GM18498 (cell line): ENCODE results near the gene CREB5.

Source experiments
- ATAC-seq: cut with Tn5 transposase; IDR thresholded peaks from one replicate; pipeline ENCODE4 v1.9.1; 2021; ENCODE audit warnings: mild to moderate bottlenecking, moderate library complexity; ENCODE audit not compliant: unreplicated experiment

The CREB5 gene

DNA sequence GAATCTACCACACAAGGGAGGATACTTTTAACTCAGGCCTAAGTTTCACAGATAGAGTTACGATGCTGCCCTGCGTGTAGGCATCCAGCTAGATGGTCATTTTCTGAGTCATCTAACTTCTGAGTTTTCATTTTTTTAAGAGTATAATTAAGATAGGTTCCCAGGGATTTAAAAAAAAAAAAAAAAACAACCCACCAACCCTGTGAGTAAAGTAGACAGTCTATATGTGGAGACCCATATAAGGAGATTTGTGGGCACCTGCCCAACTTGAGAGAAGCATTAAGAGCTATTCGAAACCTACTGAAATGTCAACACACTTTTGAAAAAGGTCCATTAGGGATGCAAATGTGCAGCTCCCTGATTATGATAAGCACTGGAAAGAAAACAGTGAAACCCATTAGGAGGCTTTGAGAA lies 288.5 kb downstream of the CREB5 start:
- ATAC-seq: no peak

DNA sequence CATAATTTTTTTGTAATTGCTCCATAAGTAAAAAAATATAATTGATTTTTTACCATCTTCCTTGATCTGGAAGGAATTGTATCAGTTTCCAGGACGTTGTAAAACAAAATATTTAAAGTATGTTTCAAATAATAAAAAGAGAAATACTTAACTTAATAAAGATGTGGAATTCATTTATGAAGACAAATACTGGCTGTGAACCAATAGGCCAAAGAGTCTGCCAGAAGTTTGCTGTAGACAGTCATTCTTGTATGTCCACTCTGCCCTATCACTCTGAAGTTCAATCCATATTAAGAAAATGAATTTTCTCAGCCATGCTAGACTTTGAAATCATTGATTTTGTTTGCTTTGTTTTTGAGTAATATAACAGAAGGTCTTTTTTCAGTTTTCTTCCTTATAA lies 289.4 kb downstream of the CREB5 start:
- ATAC-seq: no peak

DNA sequence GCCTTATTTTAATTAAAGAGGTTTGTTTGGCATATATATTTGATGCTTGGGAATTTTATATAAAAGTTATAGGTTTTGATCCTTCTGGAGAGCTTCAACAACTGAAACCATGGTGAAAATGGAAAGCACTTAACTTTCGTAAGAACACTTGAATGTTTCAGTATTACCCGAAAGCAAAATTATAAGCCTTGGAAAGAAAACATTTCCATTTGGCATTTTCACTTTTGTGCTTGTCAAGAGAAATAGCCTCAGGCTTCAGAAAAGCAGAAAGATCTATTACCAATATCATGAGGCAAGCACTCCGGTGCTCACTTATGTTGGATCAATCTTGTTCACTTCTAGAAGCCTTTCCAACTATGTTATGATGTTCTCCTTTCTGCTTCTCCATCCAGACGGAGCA lies 289.9 kb downstream of the CREB5 start:
- no peak for ATAC-seq

DNA sequence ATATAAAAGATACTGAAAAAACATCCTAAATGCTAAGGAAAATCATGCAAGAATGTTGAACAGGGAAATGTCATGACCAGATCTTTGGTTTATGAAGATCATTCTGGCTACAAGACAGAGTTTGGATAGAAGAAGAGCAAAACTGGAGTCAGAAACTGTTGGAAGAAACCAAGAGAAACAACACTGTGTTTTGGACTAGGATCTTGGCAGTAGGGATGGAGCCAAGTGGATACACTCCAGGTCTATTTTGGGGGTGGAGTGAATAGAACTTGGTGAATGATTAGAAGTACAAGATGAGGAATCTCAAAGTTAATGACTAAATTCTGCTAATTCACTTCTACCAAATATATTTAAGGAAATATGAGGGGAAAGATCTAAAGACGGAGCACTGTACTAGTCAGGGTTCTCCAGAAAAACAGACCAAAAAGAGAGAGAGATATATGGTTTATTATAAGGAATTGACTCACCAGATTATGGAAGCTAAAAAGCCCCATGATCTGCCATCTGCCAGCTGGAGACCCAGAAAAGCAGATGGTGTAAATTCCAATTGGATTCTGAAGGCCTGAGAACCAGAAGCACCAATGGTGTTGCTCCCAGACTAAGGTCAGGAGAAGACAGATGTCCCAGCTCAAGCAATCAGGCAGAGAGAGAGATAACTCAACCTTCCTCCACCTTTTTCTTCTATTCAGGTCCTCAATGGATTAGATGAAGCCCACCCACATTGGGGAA lies 290.9 kb downstream of the CREB5 start:
- no peak for ATAC-seq

DNA sequence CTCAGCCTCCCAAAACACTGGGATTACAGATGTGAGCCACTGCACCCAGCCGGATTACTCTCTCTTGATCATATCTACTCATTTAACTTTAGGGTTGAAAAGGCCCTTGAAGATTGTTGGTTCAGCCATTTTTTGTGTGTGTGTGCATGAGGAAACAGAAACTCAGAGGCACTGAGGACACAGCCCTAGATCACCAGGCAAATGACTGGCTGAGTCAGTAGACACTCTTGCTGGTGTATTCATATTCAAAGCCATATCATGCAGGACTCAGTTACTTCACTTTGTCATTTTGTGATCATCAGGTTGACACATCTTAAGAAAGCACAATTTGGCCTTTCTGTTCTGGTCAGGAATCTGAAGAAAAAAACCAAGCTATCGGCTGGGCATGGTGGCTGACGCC lies 292.4 kb downstream of the CREB5 start:
- ATAC-seq: no peak

DNA sequence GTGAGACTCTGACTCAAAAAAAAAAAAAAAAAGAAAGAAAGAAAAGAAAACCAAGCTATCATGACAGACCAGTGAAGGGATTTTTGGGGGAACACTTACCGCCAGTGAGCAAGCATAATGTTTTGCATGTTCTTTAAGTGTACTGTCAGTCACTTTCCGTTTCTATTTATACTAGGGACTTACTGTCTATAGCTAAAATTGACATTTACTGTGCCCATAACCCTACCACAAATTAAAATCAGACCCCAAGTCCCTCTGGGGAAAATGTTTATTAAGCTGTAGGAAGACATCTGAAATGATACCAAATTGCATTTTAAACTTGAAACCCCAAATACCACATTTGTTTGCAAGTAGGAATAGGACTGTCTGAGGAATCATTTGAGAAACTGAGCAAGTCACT lies 293.0 kb downstream of the CREB5 start:
- peak; percentile 97 for ATAC-seq

DNA sequence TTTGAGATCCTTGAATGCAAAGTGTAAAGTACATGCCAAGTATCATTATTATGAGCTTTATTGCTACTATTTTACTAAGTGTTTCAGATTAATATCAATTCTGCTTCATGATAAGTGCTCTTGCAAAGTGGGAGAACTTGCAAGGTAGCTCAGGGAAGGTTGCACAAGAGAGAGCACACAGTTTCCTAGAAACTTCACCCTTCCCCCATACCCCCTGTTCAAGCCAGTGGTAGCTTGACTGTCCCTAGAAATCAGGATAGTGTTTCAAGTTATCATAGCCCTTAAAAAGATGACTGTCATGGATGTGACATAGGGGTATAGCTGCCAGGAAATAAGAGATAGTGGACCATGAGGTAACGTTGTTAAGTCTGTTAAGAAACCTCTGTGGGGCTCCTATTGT lies 294.3 kb downstream of the CREB5 start:
- no peak for ATAC-seq

DNA sequence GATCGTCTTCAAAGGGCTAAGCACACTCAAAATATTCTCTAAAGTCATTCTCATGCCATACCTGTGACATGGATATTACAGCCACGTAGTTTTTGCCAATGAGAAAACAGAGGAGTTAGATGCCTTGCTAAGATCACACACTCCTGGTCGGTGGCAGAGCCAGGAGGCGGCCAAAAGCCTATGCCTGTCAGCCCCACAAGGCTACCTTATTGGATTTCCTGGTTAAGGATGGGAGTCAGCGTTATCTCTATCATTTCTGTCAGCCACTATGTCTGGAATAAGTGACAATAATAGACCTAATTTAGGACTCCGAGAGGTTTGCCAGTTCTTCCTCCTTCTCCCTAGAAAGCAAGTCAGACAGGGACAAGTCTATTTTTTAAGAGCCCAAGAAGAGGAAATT lies 295.0 kb downstream of the CREB5 start:
- ATAC-seq: no peak

DNA sequence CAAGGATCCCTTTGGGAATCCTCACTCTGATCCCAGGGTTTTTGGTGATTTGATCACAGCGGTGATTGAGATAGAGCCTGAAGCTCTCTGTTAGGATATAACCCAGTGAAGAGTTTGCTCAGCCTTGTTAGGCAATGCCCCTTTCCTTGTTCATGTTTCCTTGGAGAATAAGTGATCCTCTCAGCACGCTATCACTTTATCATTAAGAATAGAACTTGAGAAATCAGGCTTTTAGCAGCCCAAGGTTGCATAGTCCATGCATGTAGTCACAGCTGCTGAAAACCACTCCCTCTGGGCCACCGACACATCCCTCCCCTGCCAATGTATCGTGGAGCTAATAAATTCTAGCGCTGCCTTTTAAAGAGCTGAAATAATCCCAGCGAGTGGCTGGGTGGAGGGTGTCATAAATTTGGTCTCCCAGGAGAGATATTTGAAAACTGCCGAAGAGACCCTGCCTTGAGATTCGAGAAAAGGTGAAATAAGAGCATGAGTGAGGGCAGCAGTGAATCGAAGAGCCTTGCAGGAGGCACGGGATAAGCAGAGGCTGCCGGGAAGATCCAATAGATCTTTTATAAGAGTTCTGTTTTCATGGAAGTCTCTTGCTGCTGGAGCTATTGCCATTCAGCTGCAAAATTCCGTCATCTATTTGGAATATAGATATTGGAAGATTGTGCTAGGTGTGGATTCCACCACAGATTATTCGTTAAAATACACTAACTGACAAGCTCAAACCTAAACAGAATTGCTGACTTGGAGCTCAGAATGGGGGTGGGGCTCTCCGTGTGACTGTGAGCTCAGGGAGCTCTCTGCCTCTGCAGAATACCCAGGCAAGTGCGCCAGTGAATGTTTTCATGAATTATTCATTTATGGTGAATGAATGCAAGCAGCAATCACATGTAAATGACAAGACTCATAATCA lies 296.0 kb downstream of the CREB5 start:
- no peak for ATAC-seq

DNA sequence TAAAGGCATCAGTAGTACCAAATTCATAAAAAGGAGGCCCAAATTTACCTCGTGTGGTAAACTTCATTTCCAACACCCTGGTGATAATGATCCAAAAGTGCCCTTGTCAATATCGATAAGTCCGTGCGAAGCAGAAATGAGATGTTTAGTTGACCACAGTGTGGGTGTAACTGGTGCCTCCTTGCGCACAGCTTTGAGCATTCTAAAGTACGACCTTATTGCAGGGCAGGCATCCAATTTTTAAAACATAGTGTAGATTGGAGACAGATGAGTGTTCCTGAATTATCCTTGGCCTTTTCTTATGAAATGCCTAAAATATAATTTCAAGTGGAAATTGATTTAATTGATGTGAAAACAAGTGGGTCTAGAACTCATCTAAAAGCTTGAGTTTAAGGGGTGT lies 297.4 kb downstream of the CREB5 start:
- no peak for ATAC-seq

DNA sequence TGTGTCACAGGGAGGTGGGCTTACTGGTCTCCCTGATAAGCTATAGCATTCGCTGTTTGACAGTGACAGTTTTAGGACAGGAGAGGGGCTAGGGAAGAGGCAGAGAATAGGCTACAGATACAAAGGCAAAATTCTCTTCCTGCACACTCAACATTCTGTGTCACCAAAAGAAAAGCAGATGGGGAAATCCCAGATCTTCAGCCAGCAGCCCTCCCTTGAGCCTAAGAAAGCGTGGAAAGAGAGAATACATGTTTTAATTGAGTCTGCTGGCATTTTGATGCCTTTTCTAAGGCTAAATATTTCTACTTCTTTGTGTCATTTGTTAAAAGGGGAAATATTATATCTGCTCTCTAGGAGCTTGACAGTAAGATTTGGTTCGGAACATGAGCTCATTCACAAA lies 298.8 kb downstream of the CREB5 start:
- no peak for ATAC-seq

DNA sequence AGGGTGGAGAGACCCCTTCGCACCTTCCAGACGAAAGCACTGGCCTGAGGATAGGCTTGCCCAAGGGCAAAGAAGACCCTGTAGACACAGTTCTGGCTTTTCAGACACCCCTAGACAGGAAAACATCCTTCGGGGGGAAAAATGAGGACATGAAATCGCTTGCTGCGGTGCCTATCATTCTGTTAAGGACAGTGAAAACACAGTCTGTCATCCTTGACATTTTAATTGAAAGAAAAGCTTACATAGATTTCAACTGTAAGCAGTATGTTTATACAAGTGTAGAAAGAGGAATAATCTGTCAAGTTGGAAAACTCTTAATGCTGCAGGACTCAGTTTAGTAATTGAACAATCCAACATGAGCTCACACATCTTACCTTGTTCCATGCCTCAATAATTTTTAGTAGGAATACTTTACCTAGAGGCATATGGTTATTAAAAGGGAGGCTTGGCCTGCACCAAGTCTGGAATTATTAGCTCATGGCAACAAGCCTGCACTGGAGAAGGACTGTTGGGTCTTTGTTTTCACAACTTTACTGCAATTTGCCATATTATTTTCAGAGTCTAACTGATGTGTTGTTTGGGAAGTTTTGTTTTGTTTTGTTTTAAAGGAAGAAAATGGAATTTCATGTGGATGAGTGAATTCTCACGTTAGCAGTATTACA lies 302.3 kb downstream of the CREB5 start:
- ATAC-seq: no peak

DNA sequence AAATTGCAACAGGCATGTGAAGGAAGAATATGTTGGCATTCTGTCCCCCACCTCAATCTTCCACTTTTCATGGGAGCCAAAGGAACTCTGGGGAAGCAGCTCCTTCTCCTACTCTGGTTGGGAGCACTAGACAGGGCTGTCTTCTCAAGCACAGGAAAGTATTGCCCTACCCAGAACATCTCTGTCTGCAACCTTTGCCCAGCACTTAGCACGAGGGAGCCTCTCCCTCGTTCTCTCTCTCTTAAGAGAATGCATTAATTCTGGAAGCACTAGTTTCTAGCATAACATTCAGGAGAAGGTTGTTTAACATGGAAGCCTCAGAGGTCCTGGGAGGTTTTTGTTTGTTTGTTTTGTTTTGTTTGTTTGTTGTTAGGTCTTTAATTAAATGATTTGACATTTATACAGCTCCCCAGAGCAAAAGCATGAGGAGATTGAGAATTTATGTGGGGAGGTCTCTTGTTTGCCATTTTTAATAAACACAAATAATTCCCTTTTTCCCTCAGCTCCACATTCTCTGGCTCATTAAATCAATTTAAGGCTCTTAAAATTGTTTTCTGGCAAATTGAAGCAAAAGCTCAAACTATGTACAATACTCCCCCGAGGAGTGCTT lies 305.2 kb downstream of the CREB5 start:
- no peak for ATAC-seq

DNA sequence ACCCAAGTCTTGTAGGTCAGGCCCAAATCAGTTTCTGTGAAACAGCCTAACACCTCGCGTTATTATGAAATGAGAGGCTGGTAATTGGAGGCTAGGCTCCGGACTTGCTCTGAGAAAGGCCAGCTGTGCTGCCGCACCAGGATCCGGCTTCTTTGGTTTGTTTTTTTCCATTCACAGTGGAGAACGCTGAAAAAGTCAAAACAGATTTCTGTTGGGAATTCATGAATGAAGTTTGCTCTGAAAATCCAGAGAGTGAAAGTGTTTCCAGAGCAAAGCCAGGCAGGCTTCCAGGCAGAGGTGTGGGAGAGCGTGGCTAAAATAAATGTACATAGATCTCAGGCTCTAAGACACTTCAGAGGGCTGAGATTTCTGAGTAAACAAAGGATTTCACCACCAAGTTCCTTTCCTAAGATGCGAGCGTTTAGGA lies 305.8 kb downstream of the CREB5 start:
- no peak for ATAC-seq

DNA sequence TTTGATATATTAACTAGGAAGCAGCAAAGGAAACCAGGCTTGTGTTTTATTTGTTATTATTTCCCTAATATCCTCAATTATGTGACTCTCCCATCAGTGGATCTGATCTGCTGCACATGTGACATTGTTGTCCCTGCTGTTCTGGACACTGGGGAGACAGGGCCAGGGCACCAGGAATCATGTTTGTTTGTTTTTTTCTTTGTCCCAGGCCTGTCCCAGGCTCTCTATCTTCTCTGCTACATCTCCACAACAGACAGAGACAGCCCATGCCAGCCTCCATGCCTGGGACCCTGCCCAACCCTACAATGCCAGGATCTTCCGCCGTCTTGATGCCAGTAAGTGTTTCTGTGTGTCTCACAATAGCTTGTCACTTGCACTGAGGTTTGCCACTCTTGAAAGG lies 306.2 kb downstream of the CREB5 start:
- no peak for ATAC-seq

DNA sequence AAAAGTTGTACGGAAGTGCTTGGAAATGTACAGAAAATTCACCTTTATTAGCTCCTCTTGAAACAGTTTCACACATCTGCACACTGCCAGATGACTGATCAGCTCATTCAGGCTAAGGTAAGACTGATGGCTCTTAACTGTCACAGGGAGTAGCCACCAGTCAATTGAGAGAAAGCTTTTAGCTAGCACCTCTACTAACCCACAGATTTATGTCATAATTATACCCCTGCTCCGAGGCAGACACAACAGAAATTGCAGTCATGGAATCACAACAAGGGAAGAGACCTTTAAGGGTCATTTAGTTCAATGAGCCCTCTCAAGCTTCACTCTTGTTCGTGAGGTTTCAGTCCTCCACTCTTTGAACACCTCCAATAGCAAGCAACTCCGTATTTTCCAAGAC lies 310.4 kb downstream of the CREB5 start:
- no peak for ATAC-seq

DNA sequence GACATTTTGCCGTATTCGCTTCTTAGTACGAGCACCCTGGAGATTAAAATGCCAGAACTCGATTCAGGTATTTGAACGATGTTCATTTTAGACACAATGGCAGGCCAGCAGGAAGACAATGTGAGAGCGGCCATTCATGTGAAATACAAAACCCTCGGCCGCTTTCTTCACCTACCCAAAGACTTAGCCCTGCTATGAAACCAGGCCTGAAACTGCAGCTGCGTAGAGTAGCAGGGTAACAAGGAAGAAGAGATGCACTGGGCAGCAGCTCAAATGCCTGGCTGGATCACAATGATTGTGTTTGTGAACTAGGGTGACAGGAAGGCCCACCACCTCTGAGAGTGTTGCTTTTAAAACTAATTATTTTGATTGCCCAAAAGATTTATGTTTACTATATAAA lies 311.0 kb downstream of the CREB5 start:
- no peak for ATAC-seq

DNA sequence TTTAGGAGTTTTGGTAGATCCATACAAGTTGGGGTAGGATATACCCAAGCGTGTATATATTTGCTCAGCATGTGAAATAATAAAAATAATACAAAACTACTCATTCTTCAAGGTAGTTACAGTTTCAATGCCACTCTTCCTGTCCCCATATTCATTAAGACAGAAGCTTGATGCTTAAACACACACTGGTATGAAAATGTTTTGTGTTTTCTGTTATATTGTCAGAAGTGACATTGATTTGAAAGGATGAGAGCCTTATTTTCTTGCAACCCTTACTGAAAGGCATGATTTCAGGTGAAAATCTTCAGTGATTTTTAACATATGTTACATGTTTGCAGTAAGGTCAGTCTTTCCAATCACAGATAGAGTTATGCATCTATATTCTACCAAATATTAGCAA lies 312.2 kb downstream of the CREB5 start:
- ATAC-seq: no peak

DNA sequence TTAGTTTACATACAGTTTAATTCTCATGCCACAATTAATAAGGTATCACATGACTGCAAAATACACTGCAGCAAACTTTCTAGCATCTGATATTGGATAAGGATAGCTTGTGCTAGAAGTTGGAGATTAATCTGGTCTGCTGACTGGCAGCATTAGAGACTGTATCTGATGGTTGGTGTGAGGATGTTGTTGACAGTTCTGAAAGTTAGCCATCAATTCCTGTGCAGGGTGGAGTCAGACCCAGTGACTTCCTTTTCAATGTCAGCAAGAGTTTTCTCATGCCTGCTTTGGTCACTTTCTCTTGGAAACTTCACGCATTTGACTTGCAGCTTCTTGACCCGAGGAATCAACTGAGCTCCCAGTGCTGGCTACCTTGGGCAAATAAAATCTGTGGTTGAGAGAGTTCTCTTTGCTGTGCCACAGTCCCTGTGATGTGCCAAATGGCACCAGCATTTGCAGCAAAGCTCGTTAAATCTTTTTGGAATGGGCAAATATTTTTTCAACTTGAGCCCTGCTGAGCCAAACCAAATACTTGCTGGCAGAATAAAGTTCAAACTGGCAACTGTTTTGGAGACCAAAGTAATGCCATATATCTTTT lies 312.8 kb downstream of the CREB5 start:
- ATAC-seq: no peak

DNA sequence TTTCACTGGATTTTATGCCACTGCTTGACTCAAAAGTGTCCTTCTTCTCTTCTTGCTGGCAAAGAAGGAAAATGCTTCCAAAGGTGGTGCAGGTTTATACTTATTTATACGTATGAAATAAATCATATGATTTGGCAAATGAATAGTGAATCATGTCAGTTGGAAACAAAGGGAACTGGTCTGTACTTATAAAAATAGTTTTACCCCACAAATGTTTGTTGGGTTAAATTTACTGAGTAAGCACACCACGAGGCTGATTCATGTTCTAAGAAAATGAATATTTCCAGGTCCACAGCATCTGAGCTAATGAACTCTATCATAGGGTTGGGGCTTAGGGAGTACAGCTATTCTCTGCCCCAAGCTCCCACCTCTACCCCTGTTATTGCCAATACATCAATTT lies 313.6 kb downstream of the CREB5 start:
- ATAC-seq: no peak

DNA sequence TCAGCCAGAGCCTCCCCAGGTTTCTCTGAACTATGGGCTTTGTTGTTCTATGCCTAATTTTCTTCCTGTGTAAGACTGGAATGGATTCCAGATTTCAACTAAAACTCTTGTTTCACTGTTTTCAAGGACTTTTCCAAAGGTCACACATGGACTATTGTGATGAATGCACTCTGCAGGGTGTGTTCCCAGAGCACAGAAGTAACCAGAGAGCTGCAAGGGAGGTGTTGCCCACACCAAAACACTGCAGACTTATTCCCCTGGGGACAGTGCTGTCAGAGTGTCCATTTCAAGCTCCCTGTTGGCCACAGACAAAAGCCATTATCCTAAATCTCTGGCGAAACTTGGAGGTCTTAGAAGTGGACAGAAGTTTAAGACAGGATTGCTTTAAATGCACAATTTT lies 314.2 kb downstream of the CREB5 start:
- no peak for ATAC-seq
